ENCODE measurements around the gene AK5.

Gene AK5

GRCh38 chr1:77341195-77341594 is 59.4 kb downstream of the AK5 start:
- H3K4me3 ChIP-seq (replicated peaks in 1 of 2; ENCODE audit: low read depth in 2 of 2, low read length in 2 of 2) = no peak overlapping the region
- TF ChIP-seq CTCF (IDR thresholded peaks at IDR 0.05; ENCODE audit: low read depth, low read length) = no peak
- no peak for DNase-seq (ENCODE audit: low read depth in 2 of 2)

GRCh38 chr1:77342745-77343144 is 60.9 kb downstream of the AK5 start:
- H3K4me3 ChIP-seq (replicated peaks in 1 of 2; ENCODE audit: low read depth in 2 of 2, low read length in 2 of 2) = no peak overlapping the region
- peak in 1 of 2 donors; percentile 14 for DNase-seq (ENCODE audit: low read depth in 2 of 2)
- TF ChIP-seq CTCF (IDR thresholded peaks at IDR 0.05; ENCODE audit: low read depth, low read length) = no peak

GRCh38 chr1:77347646-77348045 is 65.8 kb downstream of the AK5 start:
- no peak for TF ChIP-seq CTCF (IDR thresholded peaks at IDR 0.05; ENCODE audit: low read depth, low read length)
- no peak overlapping the region for H3K4me3 ChIP-seq (replicated peaks in 1 of 2; ENCODE audit: low read depth in 2 of 2, low read length in 2 of 2)
- DNase-seq (ENCODE audit: low read depth in 2 of 2) = peak; percentile 86 to 98

- no peak overlapping the region for H3K4me3 ChIP-seq (replicated peaks in 1 of 2; ENCODE audit: low read depth in 2 of 2, low read length in 2 of 2)
- peak in 1 of 2 donors; percentile 9 for DNase-seq (ENCODE audit: low read depth in 2 of 2)
- no peak for TF ChIP-seq CTCF (IDR thresholded peaks at IDR 0.05; ENCODE audit: low read depth, low read length)
These were observed 66.7 kb downstream of the AK5 start for GRCh38 chr1:77348549-77348948.

- no peak for TF ChIP-seq CTCF (IDR thresholded peaks at IDR 0.05; ENCODE audit: low read depth, low read length)
- DNase-seq (ENCODE audit: low read depth in 2 of 2) = no peak
- H3K4me3 ChIP-seq (replicated peaks in 1 of 2; ENCODE audit: low read depth in 2 of 2, low read length in 2 of 2) = no peak overlapping the region
These were observed 67.5 kb downstream of the AK5 start for GRCh38 chr1:77349275-77349674.

- no peak for TF ChIP-seq CTCF (IDR thresholded peaks at IDR 0.05; ENCODE audit: low read depth, low read length)
- DNase-seq (ENCODE audit: low read depth in 2 of 2) = peak in 1 of 2 donors; percentile 23
- H3K4me3 ChIP-seq (replicated peaks in 1 of 2; ENCODE audit: low read depth in 2 of 2, low read length in 2 of 2) = no peak overlapping the region
These were observed 68.4 kb downstream of the AK5 start for GRCh38 chr1:77350012-77350770.

- no peak overlapping the region for H3K4me3 ChIP-seq (replicated peaks in 1 of 2; ENCODE audit: low read depth in 2 of 2, low read length in 2 of 2)
- DNase-seq (ENCODE audit: low read depth in 2 of 2) = no peak
- TF ChIP-seq CTCF (IDR thresholded peaks at IDR 0.05; ENCODE audit: low read depth, low read length) = no peak
These were observed 72.7 kb downstream of the AK5 start for GRCh38 chr1:77354536-77354935.
